Tibial nerve (tissue), 4 donors: ENCODE results near the gene SYNJ2. TPM values are rescaled to one million over a fixed set of nuclear protein-coding genes. Genes with fewer than 3 reads are reported as not detected.

ENCODE experiments used
- DNase-seq, 2 donors: peaks; one replicate each; pipeline ENCODE4 v3.0.0-alpha.2; 2019; ENCODE audit warnings: low spot score in 2 of 2
- H3K27ac ChIP-seq, 4 donors: fragments of 200-600 bp; sonication (generic) in 3 of 4; one replicate each; pipeline ENCODE4 v1.5.1; 2017 to 2019; ENCODE audit warnings: mild to moderate bottlenecking in 1 of 4
- H3K27me3 ChIP-seq, 2 donors: fragments of 200-600 bp; sonication (generic) in 1 of 2; one replicate each; pipeline versions ENCODE4 v1.5.1 to v1.6.0; 2017 to 2019
- H3K36me3 ChIP-seq, 3 donors: fragments of 200-600 bp; sonication (generic); one replicate each; pipeline ENCODE4 v1.5.1; 2018 to 2019
- H3K4me1 ChIP-seq, 4 donors: fragments of 200-600 bp; sonication (generic) in 3 of 4; one replicate each; pipeline ENCODE4 v1.5.1; 2017 to 2019
- H3K4me3 ChIP-seq, 4 donors: fragments of 200-600 bp; sonication (generic) in 3 of 4; one replicate each; pipeline ENCODE4 v1.5.1; 2017 to 2019; ENCODE audit warnings: mild to moderate bottlenecking in 1 of 4, moderate library complexity in 1 of 4
- H3K9me3 ChIP-seq, 4 donors: fragments of 200-600 bp; sonication (generic) in 3 of 4; one replicate each; pipeline ENCODE4 v1.5.1; 2017 to 2019
- CTCF ChIP-seq, 5 experiments: fragments of 200-600 bp in 3 of 5; fragments of 450-650 bp in 2 of 5; sonication (generic) in 3 of 5; IDR thresholded peaks; one replicate each; pipeline ENCODE4 v1.5.1; 2016 to 2019; ENCODE audit warnings: antibody characterized with exemption in 5 of 5, mild to moderate bottlenecking in 3 of 5, moderate library complexity in 2 of 5
- EP300 ChIP-seq, 2 donors: sonication (generic); formaldehyde crosslinking; IDR thresholded peaks; one replicate each; pipeline ENCODE4 v1.6.1; 2017; ENCODE audit warnings: antibody characterized with exemption in 2 of 2, mild to moderate bottlenecking in 1 of 2
- POLR2A ChIP-seq, 2 donors: fragments of 450-650 bp; IDR thresholded peaks; one replicate each; pipeline ENCODE4 v1.6.1; 2017; ENCODE audit warnings: antibody characterized with exemption in 2 of 2, mild to moderate bottlenecking in 2 of 2, moderate library complexity in 2 of 2
- WGBS, 2 donors: methylation state at CpG; one replicate each; pipeline ENCODE4 v1.1.5; 2018; 5-methylcytosine and 5-hydroxymethylcytosine counted together
- total RNA-seq, 4 donors: library from RNA; depleted of rRNA; stranded (reverse); fragments of >200 nt; gene quantifications; one replicate each; pipeline ENCODE4 v1.1.0, GENCODE V29; 2016

Gene SYNJ2
- total RNA-seq, 4 donors from 2014 or later = 4.4 to 10.5 (median 5.6) TPM

DNA sequence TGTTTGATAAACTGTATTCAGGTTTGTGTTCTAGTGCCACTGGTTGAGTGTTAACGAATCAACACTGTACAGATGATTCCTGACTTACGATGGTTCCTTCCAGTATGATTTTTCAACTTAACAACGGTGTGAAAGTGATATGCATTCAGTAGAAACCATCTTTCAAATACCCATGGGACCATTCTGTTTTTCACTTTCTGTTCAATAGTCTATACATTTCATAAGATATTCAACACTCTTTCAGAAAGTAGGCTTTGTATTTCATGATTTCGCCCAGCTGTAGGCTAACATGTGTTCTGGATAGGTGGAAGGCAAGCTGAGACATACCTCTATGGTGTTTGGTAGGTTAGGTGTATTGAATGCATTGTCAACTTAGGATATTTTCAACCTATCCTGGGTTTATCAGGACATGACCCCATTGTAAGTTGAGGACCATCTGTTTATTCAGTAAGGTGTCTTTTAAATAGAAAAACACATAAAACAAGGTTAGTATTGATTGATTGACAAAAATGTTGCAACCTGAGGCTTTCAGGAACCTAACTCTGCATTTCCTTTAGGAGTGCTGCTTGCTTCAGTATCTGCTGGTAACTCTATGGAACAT, 32.3 kb downstream of the SYNJ2 start:
- H3K4me1 ChIP-seq = peaks cover 0 to 45% (median 7%) of the 10 kb centered on the region in 4 donors
- 91% methylated on average over 4 of the region's 4 CpGs for WGBS, 2 donors
- no peak overlapping the region for H3K27ac ChIP-seq

GRCh38 chr6:158014505-158015187, 33.0 kb downstream of the SYNJ2 start:
- peaks cover 0 to 8% of the 10 kb centered on the region in 2 donors for H3K27me3 ChIP-seq
- WGBS, 2 donors = 93% methylated on average over 6 of the region's 6 CpGs
- H3K36me3 ChIP-seq = no peaks in the 10 kb centered on the region
- no peak for DNase-seq
- no peak for TF ChIP-seq EP300 (IDR thresholded peaks at IDR 0.05)
- no peak for TF ChIP-seq CTCF (IDR thresholded peaks at IDR 0.05)
- TF ChIP-seq POLR2A (IDR thresholded peaks at IDR 0.05) = no peak
- H3K27ac ChIP-seq = no peak overlapping the region
- peaks cover 0 to 44% (median under 1%) of the 10 kb centered on the region in 4 donors for H3K4me1 ChIP-seq
- H3K4me3 ChIP-seq = no peak overlapping the region
- H3K9me3 ChIP-seq = no peaks in the 10 kb centered on the region

More for the DNA sequence above, 32.3 kb downstream of the SYNJ2 start:
- no peak for DNase-seq
- Histone ChIP-seq H3K9me3 (no peaks in the 10 kb centered on the region), H3K36me3 (no peaks in the 10 kb centered on the region), H3K4me3 (no peak overlapping the region), H3K27me3 (peaks cover 0 to 8% of the 10 kb centered on the region in 2 donors)
- TF ChIP-seq POLR2A (IDR thresholded peaks at IDR 0.05) (no peak), EP300 (IDR thresholded peaks at IDR 0.05) (no peak), CTCF (IDR thresholded peaks at IDR 0.05) (no peak)

DNA sequence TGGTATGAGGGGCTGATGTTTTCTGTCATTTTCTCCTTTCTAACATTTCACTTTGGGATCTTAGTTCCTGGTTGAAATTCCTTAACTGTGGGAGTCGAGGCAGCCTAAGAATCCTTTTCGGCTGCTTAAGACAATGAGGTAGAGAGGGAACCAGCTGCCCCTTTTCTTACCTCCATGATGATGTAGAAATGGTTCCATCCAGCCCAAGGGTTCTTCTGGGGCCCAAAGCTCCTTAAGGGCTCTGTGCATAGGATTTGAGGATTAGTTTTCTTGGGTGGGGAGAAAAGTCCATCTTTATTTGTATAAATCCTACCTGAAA, 33.5 kb downstream of the SYNJ2 start:
- Histone ChIP-seq H3K4me1 (peaks cover 0 to 39% (median 0%) of the 10 kb centered on the region in 4 donors), H3K36me3 (no peaks in the 10 kb centered on the region), H3K27me3 (peaks cover 0 to 8% of the 10 kb centered on the region in 2 donors), H3K4me3 (no peak overlapping the region), H3K9me3 (no peaks in the 10 kb centered on the region), H3K27ac (no peak overlapping the region)
- no peak for DNase-seq
- TF ChIP-seq POLR2A (IDR thresholded peaks at IDR 0.05) = no peak
- no peak for TF ChIP-seq EP300 (IDR thresholded peaks at IDR 0.05)
- no peak for TF ChIP-seq CTCF (IDR thresholded peaks at IDR 0.05)
- WGBS, 2 donors = 76 to 85% methylated on average over 2 of the region's 2 CpGs

- Histone ChIP-seq H3K27ac (no peak overlapping the region), H3K4me1 (peaks cover 0 to 30% (median 0%) of the 10 kb centered on the region in 4 donors), H3K27me3 (peaks cover 0 to 8% of the 10 kb centered on the region in 2 donors), H3K9me3 (no peaks in the 10 kb centered on the region), H3K4me3 (no peak overlapping the region), H3K36me3 (no peaks in the 10 kb centered on the region)
- TF ChIP-seq CTCF (IDR thresholded peaks at IDR 0.05) (no peak), EP300 (IDR thresholded peaks at IDR 0.05) (no peak), POLR2A (IDR thresholded peaks at IDR 0.05) (no peak)
- WGBS, 2 donors = 51 to 53% methylated on average over 20 of the region's 20 CpGs
- DNase-seq = no peak
Measured at GRCh38 chr6:158016571-158017383, 35.1 kb downstream of the SYNJ2 start.

GRCh38 chr6:158017621-158018040, 36.0 kb downstream of the SYNJ2 start:
- Histone ChIP-seq H3K27ac (no peak overlapping the region), H3K36me3 (no peaks in the 10 kb centered on the region), H3K27me3 (peaks cover 0 to 8% of the 10 kb centered on the region in 2 donors), H3K9me3 (no peaks in the 10 kb centered on the region), H3K4me1 (peaks cover 0 to 26% (median 0%) of the 10 kb centered on the region in 4 donors), H3K4me3 (no peak overlapping the region)
- no peak for DNase-seq
- TF ChIP-seq EP300 (IDR thresholded peaks at IDR 0.05) = no peak
- TF ChIP-seq CTCF (IDR thresholded peaks at IDR 0.05) = no peak
- no peak for TF ChIP-seq POLR2A (IDR thresholded peaks at IDR 0.05)
- 90 to 93% methylated on average over 13 of the region's 13 CpGs for WGBS, 2 donors
